SK-N-MC (cell line): ENCODE measurements around the gene STMN1.

Source experiments
- EZH2 ChIP-seq: fragments of 200-600 bp; sonication (generic); IDR thresholded peaks from one replicate; pipeline ENCODE4 v1.6.1; 2017; ENCODE audit warnings: antibody characterized with exemption
- FOXP2 ChIP-seq: optimal IDR thresholded peaks from 2 replicates; pipeline ENCODE3; 2011; ENCODE audit warnings: mild to moderate bottlenecking, moderate library complexity; ENCODE audit not compliant: insufficient read depth; ENCODE audit errors: extremely low read length, control extremely low read depth
- POLR2AphosphoS5 ChIP-seq: IDR thresholded peaks from 2 replicates; pipeline ENCODE4 v1.6.1; 2012; ENCODE audit warnings: mild to moderate bottlenecking, low read depth, low read length, borderline replicate concordance

DNA sequence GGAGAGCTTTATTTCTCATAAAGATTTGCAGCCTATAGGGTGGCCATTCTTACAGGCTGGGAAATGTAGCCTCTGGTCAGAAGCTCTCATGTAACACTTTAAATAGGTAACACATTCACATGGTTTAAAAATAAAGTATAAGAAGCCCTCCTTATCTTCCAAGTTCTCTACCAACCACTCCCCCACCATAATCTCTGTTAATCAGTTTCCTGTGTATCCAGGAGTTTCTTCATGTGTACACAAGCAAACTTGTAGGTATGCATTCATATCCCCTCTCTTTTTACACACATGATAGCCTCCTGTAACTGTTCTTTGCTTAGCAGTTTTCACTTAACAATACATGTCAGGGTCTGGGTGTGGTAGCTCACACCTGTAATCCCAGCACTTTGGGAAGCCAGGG lies 4.9 kb upstream of the STMN1 start:
- TF ChIP-seq POLR2AphosphoS5 (no peak), EZH2 (no peak), FOXP2 (no peak)
